ENCODE measurements around the gene BCAS3.

BCAS3 gene

DNA sequence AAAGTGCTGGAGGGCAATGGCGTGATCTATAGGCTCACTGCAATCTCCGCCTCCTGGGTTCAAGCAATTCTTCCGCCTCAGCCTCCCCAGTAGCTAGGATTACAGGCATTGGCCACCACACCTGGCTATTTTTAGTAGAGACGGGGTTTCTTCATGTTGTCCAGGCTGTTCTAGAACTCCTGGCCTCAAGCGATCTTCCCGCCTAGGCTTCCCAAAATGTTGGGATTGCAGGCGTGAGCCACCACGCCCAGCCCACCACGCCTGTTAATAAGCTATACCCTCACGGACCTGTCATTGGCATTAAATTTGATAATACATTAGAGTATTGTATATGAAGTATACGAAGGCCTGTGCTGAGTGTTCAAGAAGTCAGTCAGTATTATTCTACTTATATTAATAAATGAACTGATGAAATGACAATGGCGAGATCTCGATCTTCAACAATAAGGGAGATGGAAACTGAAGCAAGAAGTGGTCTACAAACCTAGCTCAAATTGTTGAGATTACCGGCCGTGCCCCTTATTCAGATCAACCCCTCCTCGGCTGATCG, 818 bp upstream of the BCAS3 start:
- no peak for DNase-seq

DNA sequence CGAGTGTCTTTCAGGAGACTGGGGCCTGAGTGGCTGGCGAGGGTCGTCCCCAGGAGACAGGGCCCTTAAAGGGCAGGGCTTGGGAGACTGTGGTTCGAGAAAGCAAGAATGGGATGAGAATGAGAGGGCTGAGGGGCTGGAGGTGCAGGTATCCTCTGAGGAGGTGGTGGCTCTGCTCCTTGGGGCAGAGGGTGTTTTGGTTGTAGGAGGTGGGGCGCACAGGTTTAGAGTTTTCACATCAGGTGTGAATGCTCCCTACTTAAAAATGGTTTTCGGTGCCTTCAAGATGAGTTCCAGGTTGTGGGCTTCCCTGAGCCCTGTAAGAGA, 430 bp downstream of the BCAS3 start:
- no peak for DNase-seq

DNA sequence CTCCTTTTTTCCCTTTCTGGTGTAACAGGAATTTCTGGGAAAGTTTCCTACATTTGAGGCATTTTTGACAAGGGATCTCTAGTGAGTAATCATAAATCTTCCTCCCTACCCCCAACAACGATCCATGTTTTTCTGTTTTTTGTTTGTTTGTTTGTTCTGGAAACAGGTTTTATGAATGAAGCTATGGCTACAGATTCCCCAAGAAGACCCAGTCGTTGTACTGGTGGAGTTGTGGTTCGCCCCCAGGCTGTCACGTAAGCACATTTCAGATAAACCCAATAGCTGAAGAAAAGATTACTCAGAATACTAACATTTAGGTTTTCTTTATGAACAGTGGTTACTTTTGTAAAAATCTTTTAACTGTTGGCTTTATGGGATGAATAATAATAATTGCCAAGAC, 1.6 kb downstream of the BCAS3 start:
- no peak for DNase-seq

- no peak for DNase-seq
These were observed 3.1 kb downstream of the BCAS3 start for GRCh38 chr17:60680754-60681153.

- no peak for DNase-seq
These were observed 7.8 kb downstream of the BCAS3 start for GRCh38 chr17:60685437-60685836.

DNA sequence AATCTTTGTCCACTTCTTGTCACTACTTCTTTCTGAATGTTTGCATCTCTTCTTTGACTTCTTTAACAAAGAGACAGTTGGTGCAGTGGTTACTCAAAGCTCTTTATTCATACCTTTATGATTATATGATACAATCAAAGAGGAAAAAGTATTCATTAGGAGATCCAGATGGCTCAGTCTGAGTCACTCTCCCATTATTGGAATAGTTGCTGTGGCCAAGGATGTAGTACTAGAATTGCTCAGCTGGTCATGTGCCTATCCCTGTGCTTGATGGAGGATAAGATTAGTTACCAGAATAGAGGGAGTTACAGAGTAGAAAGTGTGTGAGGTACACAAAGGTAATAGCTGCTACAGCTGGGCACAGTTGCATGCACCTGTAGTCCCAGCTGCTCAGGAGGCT, 18.3 kb downstream of the BCAS3 start:
- DNase-seq = no peak

DNA sequence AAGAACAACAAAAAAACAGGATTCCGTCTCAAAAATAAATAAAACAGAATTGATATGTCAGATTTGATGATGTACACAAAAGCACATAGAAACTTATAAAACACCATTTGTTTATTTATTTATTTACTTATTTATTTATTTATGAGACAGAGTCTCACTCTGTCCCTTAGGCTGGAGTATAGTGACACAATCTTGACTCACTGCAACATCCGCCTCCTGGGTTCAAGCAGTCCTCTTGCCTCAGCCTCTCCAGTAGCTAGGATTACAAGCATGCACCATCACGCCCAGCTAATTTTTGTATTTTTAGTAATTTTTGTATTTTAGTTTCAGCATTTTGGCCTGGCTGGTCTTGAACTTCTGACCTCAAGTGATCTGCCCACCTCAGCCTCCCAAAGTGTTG, 21.4 kb downstream of the BCAS3 start:
- no peak for DNase-seq

- no peak for DNase-seq
These were observed 26.5 kb downstream of the BCAS3 start for GRCh38 chr17:60704170-60704569.

DNA sequence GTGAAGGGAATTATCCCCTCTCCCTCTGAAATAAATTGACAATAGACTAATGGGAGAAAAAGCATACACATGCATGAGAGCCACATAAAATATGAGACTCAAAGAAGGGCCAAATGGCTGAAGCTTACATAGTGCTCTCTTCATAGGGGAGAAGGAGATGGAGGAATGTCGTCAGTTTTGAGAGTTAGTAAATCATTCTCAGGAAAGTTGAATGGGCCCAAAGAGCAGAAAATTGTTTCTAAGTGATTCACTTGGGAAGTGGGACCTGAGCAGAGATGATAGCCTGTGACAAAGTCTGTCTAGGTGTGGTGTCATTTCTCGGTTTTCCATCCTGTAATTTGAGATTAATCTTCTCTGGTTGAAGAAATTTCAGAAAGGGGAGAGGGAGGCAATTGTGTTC, 35.0 kb downstream of the BCAS3 start:
- no peak for DNase-seq

- DNase-seq = no peak
These were observed 36.0 kb downstream of the BCAS3 start for GRCh38 chr17:60713608-60714007.

- DNase-seq = no peak
These were observed 39.1 kb downstream of the BCAS3 start for GRCh38 chr17:60716766-60717165.

DNA sequence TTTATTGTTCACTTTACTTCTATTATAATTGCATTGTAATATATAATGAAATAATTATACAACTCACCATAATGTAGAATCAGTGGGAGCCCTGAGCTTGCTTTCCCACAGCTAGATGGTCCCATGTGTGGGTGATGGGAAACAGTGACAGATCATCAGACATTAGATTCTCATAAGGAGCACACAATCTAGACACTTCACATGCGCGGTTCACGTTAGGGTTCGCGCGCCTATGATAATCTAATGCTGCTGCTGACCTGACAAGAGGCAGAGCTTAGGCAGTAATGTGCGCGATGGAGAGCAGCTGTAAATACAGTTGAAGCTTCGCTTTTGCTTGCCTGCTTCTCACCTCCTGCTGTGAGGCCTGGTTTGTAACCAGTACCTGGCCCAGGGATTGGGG, 40.2 kb downstream of the BCAS3 start:
- DNase-seq = no peak

GRCh38 chr17:60720763-60721531, 43.3 kb downstream of the BCAS3 start:
- peak; percentile 33 for DNase-seq

DNA sequence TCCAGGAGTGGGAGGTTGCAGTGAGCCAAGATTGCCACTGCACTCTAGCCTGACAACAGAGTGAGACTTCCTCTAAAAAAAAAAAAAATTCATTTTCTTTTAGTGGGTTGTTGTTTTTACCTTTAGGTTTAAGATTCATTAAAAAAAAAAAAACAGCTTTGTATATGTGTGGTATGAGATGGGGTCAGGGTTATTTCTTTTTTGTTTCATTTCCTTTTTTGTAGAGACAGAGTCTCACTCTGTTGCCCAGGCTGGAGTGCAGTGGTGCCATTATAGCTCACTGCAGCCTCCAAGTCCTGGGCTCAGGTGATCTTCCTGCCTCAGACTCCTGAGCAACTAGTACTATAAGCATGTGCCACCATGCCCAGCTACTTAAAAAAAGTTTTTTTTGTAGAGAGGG, 47.0 kb downstream of the BCAS3 start:
- DNase-seq = no peak

DNA sequence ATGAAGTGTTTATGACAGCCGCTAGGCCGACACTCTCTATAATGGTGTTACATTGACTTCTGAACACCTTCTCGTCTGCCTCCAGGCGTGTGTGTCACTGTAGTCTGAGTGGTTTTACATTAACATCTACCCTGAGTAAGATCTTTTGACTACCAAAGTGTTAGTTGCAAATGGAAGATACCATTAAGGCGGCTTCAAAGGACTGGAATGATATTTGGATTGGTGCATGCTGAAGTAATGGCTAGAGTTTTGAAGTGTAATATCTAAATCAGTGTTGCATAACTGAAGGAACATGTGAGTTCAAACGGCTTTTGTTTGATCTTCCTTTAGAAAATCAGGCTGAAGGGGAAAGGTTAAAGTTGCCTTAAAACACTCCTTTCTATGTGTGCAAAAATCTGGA, 52.2 kb downstream of the BCAS3 start:
- no peak for DNase-seq

DNA sequence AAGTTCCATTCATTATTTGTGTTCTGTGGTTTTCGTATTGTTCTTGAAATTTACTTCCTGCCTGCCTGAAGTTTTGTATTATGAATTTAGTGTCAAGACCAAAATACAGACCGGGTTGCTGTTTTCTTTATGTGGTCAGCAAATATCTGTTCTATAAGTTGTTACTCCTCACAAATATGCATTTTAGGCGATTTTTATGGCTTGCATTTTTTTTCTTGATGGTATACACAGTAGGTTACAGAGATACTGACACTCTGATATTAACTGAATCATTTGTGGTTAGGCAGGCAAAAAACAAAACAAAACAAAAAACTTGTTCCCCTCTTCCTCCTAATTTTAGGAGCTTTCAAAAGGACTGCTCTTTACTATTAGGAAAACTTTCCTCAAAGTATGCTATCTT, 52.6 kb downstream of the BCAS3 start:
- no peak for DNase-seq

DNA sequence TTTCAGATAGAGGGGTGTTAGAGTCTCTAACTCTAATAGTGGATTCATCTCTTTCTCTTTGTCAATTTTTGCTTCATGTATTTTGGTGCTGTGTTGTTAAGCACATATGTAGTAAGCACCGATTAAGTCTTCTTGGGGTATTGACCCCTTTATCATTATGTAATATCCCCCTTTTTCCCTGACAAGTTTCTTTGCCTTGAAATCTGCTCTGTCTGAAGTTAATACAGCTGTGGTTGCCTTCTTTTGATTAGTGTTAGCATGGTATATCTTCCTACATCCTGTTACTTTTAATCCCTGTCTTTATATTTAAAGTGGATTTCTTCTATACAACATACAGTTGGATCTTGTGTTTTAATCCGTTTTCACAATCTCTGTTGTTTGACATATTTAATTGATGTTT, 60.6 kb downstream of the BCAS3 start:
- no peak for DNase-seq

- no peak for DNase-seq
These were observed 62.9 kb downstream of the BCAS3 start for GRCh38 chr17:60740584-60740983.

DNA sequence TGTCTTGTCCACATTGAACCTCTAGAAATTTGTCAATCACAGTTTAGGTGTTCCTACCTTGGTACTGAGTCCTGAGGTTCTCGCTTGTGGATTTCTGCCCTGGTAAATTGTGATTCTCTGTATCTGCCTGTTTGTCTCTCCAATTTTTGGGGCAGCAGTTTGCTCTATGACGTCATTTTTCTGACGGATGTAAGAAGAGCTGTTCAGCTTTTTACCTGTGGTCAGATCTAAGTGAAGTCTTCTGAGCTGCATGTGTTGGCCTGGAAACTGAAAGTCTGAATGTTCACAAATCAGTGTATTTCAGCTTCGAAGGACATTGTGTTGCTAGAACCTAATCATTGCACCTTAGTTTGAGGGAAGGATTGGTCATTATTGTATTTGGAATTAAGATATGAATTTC, 63.4 kb downstream of the BCAS3 start:
- DNase-seq = no peak

- no peak for DNase-seq
These were observed 65.6 kb downstream of the BCAS3 start for GRCh38 chr17:60743282-60743681.

DNA sequence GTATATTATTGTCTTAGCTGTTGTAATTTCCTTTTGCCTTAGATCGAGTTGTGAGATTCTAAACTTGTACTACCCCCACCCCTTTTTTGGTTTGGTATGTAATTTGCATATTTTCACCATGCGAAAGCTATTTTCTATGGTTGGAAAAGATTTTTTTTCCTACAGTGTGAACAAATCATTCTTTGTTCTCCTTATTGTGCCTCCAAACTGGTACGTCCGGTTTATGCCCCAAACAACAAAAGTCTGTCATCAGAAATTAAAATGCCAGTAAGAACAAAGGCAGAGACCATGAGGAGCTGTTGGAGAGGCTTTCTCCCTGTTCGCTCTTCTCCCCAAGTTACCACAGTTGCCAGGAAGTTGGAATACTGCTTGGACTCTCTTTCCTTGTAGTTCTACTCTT, 66.1 kb downstream of the BCAS3 start:
- no peak for DNase-seq

- DNase-seq = no peak
These were observed 66.8 kb downstream of the BCAS3 start for GRCh38 chr17:60744355-60744966.

GRCh38 chr17:60745544-60745943, 67.9 kb downstream of the BCAS3 start:
- DNase-seq = no peak

DNA sequence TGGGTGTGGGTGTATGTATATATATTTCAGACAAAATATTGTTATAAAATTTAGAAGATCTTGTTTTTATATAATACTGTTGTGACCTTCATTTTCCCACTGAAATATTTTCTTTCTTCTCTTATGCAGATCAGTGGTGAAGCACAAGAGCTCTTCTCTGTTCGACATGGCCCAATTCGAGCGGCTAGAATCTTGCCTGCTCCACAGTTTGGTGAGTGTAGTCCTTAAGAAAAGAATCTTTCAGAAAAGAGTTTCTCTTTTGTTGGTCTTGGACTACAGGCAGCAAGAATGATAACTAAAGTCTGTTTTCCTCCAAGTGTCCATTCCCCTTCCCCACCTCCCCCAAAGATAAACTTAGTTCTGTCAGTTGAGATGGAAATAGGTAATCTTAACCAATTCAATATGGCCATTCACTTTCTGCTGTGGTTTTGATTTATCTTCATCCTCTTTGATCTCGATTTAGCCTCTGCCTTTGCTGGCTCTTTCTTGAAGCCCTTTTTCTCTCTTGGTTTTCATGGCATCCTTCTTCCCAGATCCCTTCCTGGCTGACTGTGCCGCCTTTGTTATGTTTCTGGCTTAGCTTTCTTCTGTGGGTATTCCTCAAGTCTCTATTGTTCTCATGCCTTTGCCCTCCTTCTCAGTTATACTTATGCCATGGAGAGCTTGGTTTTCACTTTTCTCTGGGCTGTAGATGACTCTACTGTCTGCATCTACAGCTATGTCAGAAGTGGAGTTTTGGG, 69.6 kb downstream of the BCAS3 start:
- DNase-seq = no peak
